DLD1 (cell line): ENCODE data around the gene CHADL.

Experiments
- in situ Hi-C: cut with HindIII; loops from 2 replicates; pipeline ENCODE4 v1.10.0; 2017; ENCODE audit warnings: low sequenced_read_pairs

The CHADL gene

GRCh38 chr22:41234815-41235695, 5.7 kb downstream of the CHADL start:
- in situ Hi-C loops = no loop called here

- in situ Hi-C loops = no loop called here
These were observed 9.4 kb downstream of the CHADL start for GRCh38 chr22:41231369-41231768.

- in situ Hi-C loops = no loop called here
These were observed 10.3 kb downstream of the CHADL start for GRCh38 chr22:41230401-41230785.

GRCh38 chr22:41229730-41230400, 10.9 kb downstream of the CHADL start:
- in situ Hi-C loops = no loop called here

GRCh38 chr22:41229215-41229614, 11.5 kb downstream of the CHADL start:
- in situ Hi-C loops = no loop called here

- in situ Hi-C loops = no loop called here
These were observed 13.7 kb downstream of the CHADL start for GRCh38 chr22:41226723-41227655.

GRCh38 chr22:41223535-41223934, 17.2 kb downstream of the CHADL start:
- in situ Hi-C loops = no loop called here

GRCh38 chr22:41222846-41223507, 17.8 kb downstream of the CHADL start:
- in situ Hi-C loops = no loop called here

GRCh38 chr22:41217553-41218157, 23.1 kb downstream of the CHADL start:
- in situ Hi-C loops = no loop called here

- in situ Hi-C loops = no loop called here
These were observed 23.7 kb downstream of the CHADL start for GRCh38 chr22:41216984-41217383.

GRCh38 chr22:41215926-41216325, 24.8 kb downstream of the CHADL start:
- in situ Hi-C loops = no loop called here

- in situ Hi-C loops = no loop called here
These were observed 25.3 kb downstream of the CHADL start for GRCh38 chr22:41215409-41215808.

- in situ Hi-C loops = no loop called here
These were observed 34.0 kb downstream of the CHADL start for GRCh38 chr22:41206719-41207118.

GRCh38 chr22:41204992-41205900, 35.5 kb downstream of the CHADL start, which contains the start of gene L3MBTL2:
TSS of gene L3MBTL2 (plus strand) at chr22:41205312. CDS start at chr22:41205363, 51 bp downstream.
- in situ Hi-C loops = no loop called here

- in situ Hi-C loops = no loop called here
These were observed 36.7 kb downstream of the CHADL start for GRCh38 chr22:41204066-41204465.

GRCh38 chr22:41203118-41203517, 37.6 kb downstream of the CHADL start:
- in situ Hi-C loops = no loop called here

GRCh38 chr22:41201141-41201540, 39.6 kb downstream of the CHADL start:
- in situ Hi-C loops = no loop called here

- in situ Hi-C loops = no loop called here
These were observed 42.6 kb downstream of the CHADL start for GRCh38 chr22:41198027-41198580.
